Brain microvascular endothelial cell (primary cell): ENCODE measurements around the gene FOXRED2.
A peak's percentile ranks its signal among the peaks of the same experiment; 100 is the strongest.
"Not testable (repeated sequence)": the region's sequence is repeated elsewhere in the genome, so short reads cannot be mapped to it uniquely, and the experiment has no call there.

Source experiments
- DNase-seq: peaks from one replicate; pipeline ENCODE4 v3.0.0-alpha.2; 2020
- H3K27ac ChIP-seq: fragments of 250-450 bp; sonication (Bioruptor Pico); 2 replicates; pipeline ENCODE4 v1.5.1; 2020; ENCODE audit warnings: mild to moderate bottlenecking, moderate library complexity
- H3K27me3 ChIP-seq: fragments of 250-450 bp; sonication (Bioruptor Pico); replicated peaks from 2 replicates; pipeline ENCODE4 v1.5.1; 2020; ENCODE audit warnings: mild to moderate bottlenecking
- H3K36me3 ChIP-seq: fragments of 250-450 bp; sonication (Bioruptor Pico); replicated peaks from 2 replicates; pipeline ENCODE4 v1.5.1; 2020; ENCODE audit warnings: mild to moderate bottlenecking
- H3K4me3 ChIP-seq: 2 replicates; pipeline ENCODE4 v1.5.1; 2011; ENCODE audit warnings: low read depth, mild to moderate bottlenecking, control low read depth, low read length, moderate library complexity
- CTCF ChIP-seq: IDR thresholded peaks from 2 replicates; pipeline ENCODE4 v1.5.1; 2011; ENCODE audit warnings: low read depth, mild to moderate bottlenecking, moderate library complexity, low read length, control low read depth, inconsistent platforms; ENCODE audit errors: missing control alignments
- in situ Hi-C: cut with HindIII; loops from 2 replicates; pipeline ENCODE4 v1.10.0; 2017; ENCODE audit warnings: low sequenced_read_pairs, low pct_ligation_motif_present

Gene FOXRED2

GRCh38 chr22:36454916-36455570 lies 51.8 kb downstream of the FOXRED2 start:
- peak; percentile 4 for TF ChIP-seq CTCF
- Histone ChIP-seq H3K27ac (no peak overlapping the region), H3K27me3 (no peaks in the 10 kb centered on the region), H3K4me3 (peak overlapping the region; percentile 43), H3K36me3 (no peaks in the 10 kb centered on the region)
- in situ Hi-C loops, result loop anchor here (25.0 kb wide), 1 partner anchor 118 kb away; no protein-coding TSS in a partner anchor
- DNase-seq, result peak; percentile 62

GRCh38 chr22:36453855-36454378 lies 52.9 kb downstream of the FOXRED2 start:
- DNase-seq, result no peak
- no peak for TF ChIP-seq CTCF
- H3K27me3 ChIP-seq, result no peaks in the 10 kb centered on the region
- in situ Hi-C loops, result loop anchor here (25.0 kb wide), 1 partner anchor 117 kb away; no protein-coding TSS in a partner anchor
- no peaks in the 10 kb centered on the region for H3K36me3 ChIP-seq
- H3K27ac ChIP-seq, result no peak overlapping the region
- no peak overlapping the region for H3K4me3 ChIP-seq

GRCh38 chr22:36452978-36453607 lies 53.7 kb downstream of the FOXRED2 start:
- H3K36me3 ChIP-seq, H3K27me3 ChIP-seq, H3K4me3 ChIP-seq, H3K27ac ChIP-seq, DNase-seq: not testable (repeated sequence)
- in situ Hi-C loops, result loop anchor here (25.0 kb wide), 1 partner anchor 116 kb away; no protein-coding TSS in a partner anchor

GRCh38 chr22:36452250-36452977 lies 54.4 kb downstream of the FOXRED2 start:
- TF ChIP-seq CTCF, result no peak
- Histone ChIP-seq H3K36me3 (no peaks in the 10 kb centered on the region), H3K27me3 (no peaks in the 10 kb centered on the region), H3K27ac (no peak overlapping the region), H3K4me3 (no peak overlapping the region)
- in situ Hi-C loops, result loop anchor here (25.0 kb wide), 1 partner anchor 115 kb away; no protein-coding TSS in a partner anchor
- no peak for DNase-seq

- not testable (repeated sequence) for DNase-seq, H3K4me3 ChIP-seq, H3K27ac ChIP-seq, H3K27me3 ChIP-seq, H3K36me3 ChIP-seq
- in situ Hi-C loops, result loop anchor here (25.0 kb wide), 1 partner anchor 114 kb away; no protein-coding TSS in a partner anchor
Observed at GRCh38 chr22:36450923-36451322, 55.9 kb downstream of the FOXRED2 start.

GRCh38 chr22:36449596-36450175 lies 57.2 kb downstream of the FOXRED2 start:
- Histone ChIP-seq H3K36me3 (no peaks in the 10 kb centered on the region), H3K4me3 (no peak overlapping the region), H3K27me3 (no peaks in the 10 kb centered on the region), H3K27ac (no peak overlapping the region)
- in situ Hi-C loops, result loop anchor here (25.0 kb wide), 1 partner anchor 112 kb away; no protein-coding TSS in a partner anchor
- TF ChIP-seq CTCF, result no peak
- no peak for DNase-seq
